BJ (cell line): ENCODE data around the gene PAMR1. TPM values are rescaled to one million over a fixed set of nuclear protein-coding genes. Genes with fewer than 3 reads are reported as not detected.

Experiments used
- CTCF ChIA-PET: fragments of 350-600 bp; formaldehyde crosslinking; extraction: SDS; loops from one replicate; lab custom pipeline; 2021; ENCODE audit warnings: antibody characterized with exemption, inconsistent platforms; lab: Yijun Ruan, JAX
- POLR2A ChIA-PET: fragments of 300-600 bp; sonication (Branson Sonifier 250); formaldehyde crosslinking; extraction: SDS; loops from one replicate; lab custom pipeline; 2021; ENCODE audit warnings: antibody characterized with exemption; lab: Charles Lee
- DNase-seq: peaks from one replicate; pipeline ENCODE4 v3.0.0-alpha.2; 2011; ENCODE audit warnings: low read depth
- H3K27me3 ChIP-seq: 2 replicates; pipeline ENCODE4 v1.6.0; 2011; ENCODE audit warnings: low read length; ENCODE audit not compliant: control insufficient read depth, insufficient read depth
- H3K36me3 ChIP-seq: 2 replicates; pipeline ENCODE4 v1.5.1; 2011; ENCODE audit warnings: low read length; ENCODE audit not compliant: control insufficient read depth, insufficient read depth
- H3K4me3 ChIP-seq: 2 replicates; pipeline ENCODE4 v1.5.1; 2011; ENCODE audit warnings: low read depth, mild to moderate bottlenecking, control low read depth, low read length
- polyA plus RNA-seq: library from polyadenylated mRNA; depleted of rRNA; stranded (reverse); fragments of >200 nt; gene quantifications from 2 replicates; pipeline ENCODE4 v1.2.3, GENCODE V29; 2011
- TF ChIP-seq, protein P1 (sequence below): IDR thresholded peaks from 2 replicates; pipeline ENCODE4 v1.5.1; 2011; ENCODE audit warnings: low read depth, mild to moderate bottlenecking, control low read depth, inconsistent platforms, low read length, moderate library complexity; ENCODE audit not compliant: insufficient read depth

PAMR1 gene
- polyA plus RNA-seq, 1 experiment: 131 TPM

DNA sequence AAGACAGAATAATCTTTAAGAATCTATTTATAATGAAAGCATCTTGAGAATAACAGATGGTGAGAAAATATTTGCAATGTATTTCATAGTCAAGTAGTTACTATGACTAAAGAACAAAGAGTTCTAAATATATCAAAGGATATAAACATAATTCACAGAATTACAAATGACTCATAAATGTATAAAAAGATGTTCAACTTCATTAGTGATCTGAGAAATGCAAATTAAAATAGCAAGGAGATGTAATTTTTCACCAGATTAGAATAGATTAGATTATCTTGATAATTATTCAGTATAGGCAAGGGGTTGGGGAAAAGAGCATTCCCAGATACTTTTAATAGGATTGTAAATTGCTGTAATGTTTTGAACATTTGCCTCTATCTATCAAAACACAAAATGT lies 30.1 kb upstream of the PAMR1 start:
- TF ChIP-seq, protein P1, sequence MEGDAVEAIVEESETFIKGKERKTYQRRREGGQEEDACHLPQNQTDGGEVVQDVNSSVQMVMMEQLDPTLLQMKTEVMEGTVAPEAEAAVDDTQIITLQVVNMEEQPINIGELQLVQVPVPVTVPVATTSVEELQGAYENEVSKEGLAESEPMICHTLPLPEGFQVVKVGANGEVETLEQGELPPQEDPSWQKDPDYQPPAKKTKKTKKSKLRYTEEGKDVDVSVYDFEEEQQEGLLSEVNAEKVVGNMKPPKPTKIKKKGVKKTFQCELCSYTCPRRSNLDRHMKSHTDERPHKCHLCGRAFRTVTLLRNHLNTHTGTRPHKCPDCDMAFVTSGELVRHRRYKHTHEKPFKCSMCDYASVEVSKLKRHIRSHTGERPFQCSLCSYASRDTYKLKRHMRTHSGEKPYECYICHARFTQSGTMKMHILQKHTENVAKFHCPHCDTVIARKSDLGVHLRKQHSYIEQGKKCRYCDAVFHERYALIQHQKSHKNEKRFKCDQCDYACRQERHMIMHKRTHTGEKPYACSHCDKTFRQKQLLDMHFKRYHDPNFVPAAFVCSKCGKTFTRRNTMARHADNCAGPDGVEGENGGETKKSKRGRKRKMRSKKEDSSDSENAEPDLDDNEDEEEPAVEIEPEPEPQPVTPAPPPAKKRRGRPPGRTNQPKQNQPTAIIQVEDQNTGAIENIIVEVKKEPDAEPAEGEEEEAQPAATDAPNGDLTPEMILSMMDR: no peak
- no peak for DNase-seq
- ChIA-PET POLR2A (interaction anchor here (0.6 kb wide), 2 partner anchors 13 to 954 kb away, joined by 3 read pairs; no protein-coding TSS in a partner anchor), CTCF (interaction anchor here (0.6 to 1.0 kb wide), 8 partner anchors 12 to 475 kb away, joined by 3 to 4 read pairs (median 3); no protein-coding TSS in a partner anchor)
- Histone ChIP-seq H3K36me3 (no peaks in the 10 kb centered on the region), H3K4me3 (no peak overlapping the region), H3K27me3 (no peaks in the 10 kb centered on the region)

GRCh38 chr11:35554491-35555437 lies 29.3 kb upstream of the PAMR1 start:
- Histone ChIP-seq H3K27me3 (no peaks in the 10 kb centered on the region), H3K36me3 (no peaks in the 10 kb centered on the region), H3K4me3 (no peak overlapping the region)
- TF ChIP-seq, protein P1: peak; percentile 65
- ChIA-PET CTCF (interaction anchor here (0.6 to 1.0 kb wide), 7 partner anchors 12 to 410 kb away, joined by 3 to 4 read pairs (median 3); no protein-coding TSS in a partner anchor), POLR2A (interaction anchor here (0.6 kb wide), 2 partner anchors 12 to 954 kb away, joined by 3 read pairs; no protein-coding TSS in a partner anchor)
- no peak for DNase-seq

- POLR2A ChIA-PET: no interaction called here
- H3K36me3 ChIP-seq: no peaks in the 10 kb centered on the region
- peak; percentile 96 for DNase-seq
- CTCF ChIA-PET: no interaction called here
- H3K4me3 ChIP-seq: no peak overlapping the region
- H3K27me3 ChIP-seq: no peaks in the 10 kb centered on the region
- TF ChIP-seq, protein P1: no peak
These were observed 28.4 kb upstream of the PAMR1 start for GRCh38 chr11:35553831-35554230.

- CTCF ChIA-PET: no interaction called here
- DNase-seq: no peak
- Histone ChIP-seq H3K36me3 (no peaks in the 10 kb centered on the region), H3K4me3 (no peak overlapping the region), H3K27me3 (no peaks in the 10 kb centered on the region)
- POLR2A ChIA-PET: no interaction called here
- TF ChIP-seq, protein P1: no peak
These were observed 27.6 kb upstream of the PAMR1 start for GRCh38 chr11:35553021-35553420.

GRCh38 chr11:35552616-35553015 lies 27.2 kb upstream of the PAMR1 start:
- DNase-seq: no peak
- Histone ChIP-seq H3K36me3 (no peaks in the 10 kb centered on the region), H3K4me3 (no peak overlapping the region), H3K27me3 (no peaks in the 10 kb centered on the region)
- TF ChIP-seq, protein P1: no peak
- POLR2A ChIA-PET: no interaction called here
- CTCF ChIA-PET: no interaction called here
